ENCODE results near the gene TIMP2.
A peak's percentile ranks its signal among the peaks of the same experiment; 100 is the strongest.
"Not testable (repeated sequence)": the region's sequence is repeated elsewhere in the genome, so short reads cannot be mapped to it uniquely, and the experiment has no call there.

The TIMP2 gene

GRCh38 chr17:78905541-78905940 lies 19.6 kb downstream of the TIMP2 start:
- DNase-seq (ENCODE audit: low read depth): no peak

GRCh38 chr17:78905116-78905515 lies 20.1 kb downstream of the TIMP2 start:
- DNase-seq (ENCODE audit: low read depth): no peak

- no peak for DNase-seq (ENCODE audit: low read depth)
Measured at GRCh38 chr17:78904371-78904770, 20.8 kb downstream of the TIMP2 start.

GRCh38 chr17:78903101-78903779 lies 21.9 kb downstream of the TIMP2 start, which contains the start of gene CEP295NL:
CEP295NL (minus strand) TSS chr17:78903201; CDS start chr17:78901828, 1,373 bp downstream.
- DNase-seq (ENCODE audit: low read depth): no peak

- DNase-seq (ENCODE audit: low read depth): not testable (repeated sequence)
Measured at GRCh38 chr17:78902231-78902630, 23.0 kb downstream of the TIMP2 start.

- DNase-seq (ENCODE audit: low read depth): no peak
Measured at GRCh38 chr17:78901806-78902205, 23.4 kb downstream of the TIMP2 start.

GRCh38 chr17:78900816-78901215 lies 24.4 kb downstream of the TIMP2 start:
- DNase-seq (ENCODE audit: low read depth): no peak

GRCh38 chr17:78899361-78900260 lies 25.6 kb downstream of the TIMP2 start:
- no peak for DNase-seq (ENCODE audit: low read depth)

GRCh38 chr17:78898947-78899346 lies 26.2 kb downstream of the TIMP2 start:
- DNase-seq (ENCODE audit: low read depth): no peak

GRCh38 chr17:78898075-78898836 lies 26.9 kb downstream of the TIMP2 start:
- DNase-seq (ENCODE audit: low read depth): no peak

GRCh38 chr17:78897664-78898047 lies 27.5 kb downstream of the TIMP2 start:
- DNase-seq (ENCODE audit: low read depth): no peak

- no peak for DNase-seq (ENCODE audit: low read depth)
Measured at GRCh38 chr17:78896834-78897663, 28.1 kb downstream of the TIMP2 start.

GRCh38 chr17:78896091-78896833 lies 28.9 kb downstream of the TIMP2 start:
- DNase-seq (ENCODE audit: low read depth): no peak

GRCh38 chr17:78895322-78895721 lies 29.9 kb downstream of the TIMP2 start:
- DNase-seq (ENCODE audit: low read depth): no peak

- no peak for DNase-seq (ENCODE audit: low read depth)
Measured at GRCh38 chr17:78893684-78894083, 31.5 kb downstream of the TIMP2 start.

- no peak for DNase-seq (ENCODE audit: low read depth)
Measured at GRCh38 chr17:78892936-78893379, 32.2 kb downstream of the TIMP2 start.

GRCh38 chr17:78892520-78892919 lies 32.7 kb downstream of the TIMP2 start:
- DNase-seq (ENCODE audit: low read depth): no peak

GRCh38 chr17:78892062-78892456 lies 33.1 kb downstream of the TIMP2 start:
- no peak for DNase-seq (ENCODE audit: low read depth)

GRCh38 chr17:78891406-78892061 lies 33.7 kb downstream of the TIMP2 start:
- DNase-seq (ENCODE audit: low read depth): no peak

GRCh38 chr17:78890498-78890897 lies 34.7 kb downstream of the TIMP2 start:
- peak; percentile 41 for DNase-seq (ENCODE audit: low read depth)
